ENCODE results near the gene TMEM165.

Gene TMEM165

GRCh38 chr4:55466001-55466400, 70.2 kb downstream of the TMEM165 start:
- Histone ChIP-seq H3K4me1 (ENCODE audit: low read length) (no peaks in the 10 kb centered on the region), H3K4me2 (ENCODE audit: low read length) (no peak overlapping the region), H3K9ac (ENCODE audit: low read length) (no peak overlapping the region), H4K20me1 (ENCODE audit: insufficient read depth, low read length) (no peaks in the 10 kb centered on the region), H3K36me3 (replicated peaks; ENCODE audit: low read depth, low read length) (peaks cover 33% of the 10 kb centered on the region), H3K27me3 (ENCODE audit: low read depth, low read length) (no peaks in the 10 kb centered on the region), H3K79me2 (ENCODE audit: low read length) (no peaks in the 10 kb centered on the region), H3K4me3 (ENCODE audit: low read length) (no peak overlapping the region), H3K27ac (ENCODE audit: low read length) (no peak overlapping the region), H3K9me3 (ENCODE audit: insufficient read depth, low read length) (no peaks in the 10 kb centered on the region), H2AFZ (ENCODE audit: low read depth, low read length) (no peak overlapping the region)
- TF ChIP-seq CTCF (IDR thresholded peaks at IDR 0.05; ENCODE audit: low read depth, low read length): no peak
- no peak for TF ChIP-seq EZH2phosphoT487 (IDR thresholded peaks at IDR 0.05; ENCODE audit: low read depth)

- no peak overlapping the region for H3K27ac ChIP-seq (ENCODE audit: low read length)
- no peaks in the 10 kb centered on the region for H3K4me1 ChIP-seq (ENCODE audit: low read length)
- H4K20me1 ChIP-seq (ENCODE audit: insufficient read depth, low read length): no peaks in the 10 kb centered on the region
- no peaks in the 10 kb centered on the region for H3K79me2 ChIP-seq (ENCODE audit: low read length)
- H2AFZ ChIP-seq (ENCODE audit: low read depth, low read length): no peak overlapping the region
- no peaks in the 10 kb centered on the region for H3K27me3 ChIP-seq (ENCODE audit: low read depth, low read length)
- no peak overlapping the region for H3K4me2 ChIP-seq (ENCODE audit: low read length)
- H3K4me3 ChIP-seq (ENCODE audit: low read length): no peak overlapping the region
- H3K9ac ChIP-seq (ENCODE audit: low read length): no peak overlapping the region
- H3K9me3 ChIP-seq (ENCODE audit: insufficient read depth, low read length): no peaks in the 10 kb centered on the region
- H3K36me3 ChIP-seq (replicated peaks; ENCODE audit: low read depth, low read length): peaks cover 33% of the 10 kb centered on the region
- TF ChIP-seq CTCF (IDR thresholded peaks at IDR 0.05; ENCODE audit: low read depth, low read length): no peak
These were observed 73.0 kb downstream of the TMEM165 start for GRCh38 chr4:55468724-55469123.

GRCh38 chr4:55469979-55470378, 74.2 kb downstream of the TMEM165 start:
- no peak overlapping the region for H3K9ac ChIP-seq (ENCODE audit: low read length)
- no peaks in the 10 kb centered on the region for H3K79me2 ChIP-seq (ENCODE audit: low read length)
- H3K4me2 ChIP-seq (ENCODE audit: low read length): no peak overlapping the region
- H3K9me3 ChIP-seq (ENCODE audit: insufficient read depth, low read length): 0 out of 2 replicates have a peak, but pooled peaks cover 3% of the 10 kb centered on the region
- no peaks in the 10 kb centered on the region for H3K4me1 ChIP-seq (ENCODE audit: low read length)
- no peaks in the 10 kb centered on the region for H4K20me1 ChIP-seq (ENCODE audit: insufficient read depth, low read length)
- no peaks in the 10 kb centered on the region for H3K27me3 ChIP-seq (ENCODE audit: low read depth, low read length)
- no peak overlapping the region for H3K27ac ChIP-seq (ENCODE audit: low read length)
- TF ChIP-seq EZH2phosphoT487 (IDR thresholded peaks at IDR 0.05; ENCODE audit: low read depth) (no peak), CTCF (IDR thresholded peaks at IDR 0.05; ENCODE audit: low read depth, low read length) (no peak)
- H3K36me3 ChIP-seq (replicated peaks; ENCODE audit: low read depth, low read length): peaks cover 41% of the 10 kb centered on the region
- no peak overlapping the region for H3K4me3 ChIP-seq (ENCODE audit: low read length)
- no peak overlapping the region for H2AFZ ChIP-seq (ENCODE audit: low read depth, low read length)
